SK-N-SH (cell line): ENCODE data around the gene FAM83F.

Experiments
- CTCF ChIP-seq: fragments of 200-600 bp; sonication (generic); IDR thresholded peaks from 2 replicates; pipeline ENCODE4 v1.6.1; 2017; ENCODE audit warnings: antibody characterized with exemption, mild to moderate bottlenecking, moderate library complexity
- ELF1 ChIP-seq: IDR thresholded peaks from 2 replicates; pipeline ENCODE4 v1.4.0; 2012
- POLR2AphosphoS5 ChIP-seq: IDR thresholded peaks from 2 replicates; pipeline ENCODE4 v1.6.1; 2012; ENCODE audit warnings: low read depth, low read length
- TAF1 ChIP-seq: IDR thresholded peaks from 2 replicates; pipeline ENCODE4 v1.6.1; 2012; ENCODE audit warnings: low read depth, mild to moderate bottlenecking, low read length, moderate library complexity, borderline replicate concordance

GRCh38 chr22:39983346-39983745, 11.4 kb upstream of the FAM83F start:
- TF ChIP-seq POLR2AphosphoS5, result no peak
- TF ChIP-seq CTCF, result no peak
- TF ChIP-seq ELF1, result no peak
- no peak for TF ChIP-seq TAF1
